Measurements from ENCODE around the gene SUV39H1.
"Not testable (repeated sequence)": the region's sequence is repeated elsewhere in the genome, so short reads cannot be mapped to it uniquely, and the experiment has no call there.

SUV39H1 gene

GRCh38 chrX:48696301-48696908 is at the start of gene SUV39H1:
SUV39H1 (plus strand) TSS chrX:48696734; CDS start chrX:48696785, 51 bp downstream.
- DNase-seq = peak; percentile 21

GRCh38 chrX:48648336-48648751 is 48.2 kb upstream of the SUV39H1 start:
- DNase-seq = no peak

- DNase-seq = no peak
Observed at GRCh38 chrX:48649102-48649501, 47.4 kb upstream of the SUV39H1 start.

GRCh38 chrX:48652055-48652579 is 44.4 kb upstream of the SUV39H1 start:
- DNase-seq = not testable (repeated sequence)

- DNase-seq = not testable (repeated sequence)
Observed at GRCh38 chrX:48654746-48655145, 41.8 kb upstream of the SUV39H1 start.

- DNase-seq = not testable (repeated sequence)
Observed at GRCh38 chrX:48659686-48660085, 36.8 kb upstream of the SUV39H1 start.

- no peak for DNase-seq
Observed at GRCh38 chrX:48663241-48663640, 33.3 kb upstream of the SUV39H1 start.

GRCh38 chrX:48664156-48664555 is 32.4 kb upstream of the SUV39H1 start:
- DNase-seq = no peak

- no peak for DNase-seq
Observed at GRCh38 chrX:48665991-48666390, 30.5 kb upstream of the SUV39H1 start.

GRCh38 chrX:48666649-48667048 is 29.9 kb upstream of the SUV39H1 start:
- no peak for DNase-seq

GRCh38 chrX:48667509-48667908 is 29.0 kb upstream of the SUV39H1 start:
- DNase-seq = no peak

GRCh38 chrX:48668187-48668586 is 28.3 kb upstream of the SUV39H1 start:
- not testable (repeated sequence) for DNase-seq

GRCh38 chrX:48676106-48676892 is 20.2 kb upstream of the SUV39H1 start:
- peak; percentile 25 for DNase-seq

- DNase-seq = no peak
Observed at GRCh38 chrX:48676893-48677270, 19.7 kb upstream of the SUV39H1 start.

- no peak for DNase-seq
Observed at GRCh38 chrX:48677516-48677915, 19.0 kb upstream of the SUV39H1 start.

GRCh38 chrX:48680467-48680866 is 16.1 kb upstream of the SUV39H1 start:
- DNase-seq = not testable (repeated sequence)

- DNase-seq = not testable (repeated sequence)
Observed at GRCh38 chrX:48680925-48681324, 15.6 kb upstream of the SUV39H1 start.

GRCh38 chrX:48681539-48682183 is 14.9 kb upstream of the SUV39H1 start:
- DNase-seq = no peak

GRCh38 chrX:48682795-48683194 is 13.7 kb upstream of the SUV39H1 start:
- not testable (repeated sequence) for DNase-seq

- DNase-seq = no peak
Observed at GRCh38 chrX:48683411-48683982, 13.0 kb upstream of the SUV39H1 start, which contains the start of gene WAS. WAS (plus strand) TSS chrX:48683799; CDS start chrX:48683854, 55 bp downstream.

- DNase-seq = no peak
Observed at GRCh38 chrX:48684134-48684533, 12.4 kb upstream of the SUV39H1 start.

- DNase-seq = no peak
Observed at GRCh38 chrX:48685416-48685815, 11.1 kb upstream of the SUV39H1 start.

- no peak for DNase-seq
Observed at GRCh38 chrX:48688531-48689150, 7.9 kb upstream of the SUV39H1 start.
